GM21825 (cell line): ENCODE data around the gene TFB2M.
"Not testable (repeated sequence)": the region's sequence is repeated elsewhere in the genome, so short reads cannot be mapped to it uniquely, and the experiment has no call there.

ENCODE experiments used
- ATAC-seq: cut with Tn5 transposase; IDR thresholded peaks from one replicate; pipeline ENCODE4 v1.9.1; 2021; ENCODE audit warnings: mild to moderate bottlenecking, moderate library complexity; ENCODE audit not compliant: unreplicated experiment

TFB2M gene

DNA sequence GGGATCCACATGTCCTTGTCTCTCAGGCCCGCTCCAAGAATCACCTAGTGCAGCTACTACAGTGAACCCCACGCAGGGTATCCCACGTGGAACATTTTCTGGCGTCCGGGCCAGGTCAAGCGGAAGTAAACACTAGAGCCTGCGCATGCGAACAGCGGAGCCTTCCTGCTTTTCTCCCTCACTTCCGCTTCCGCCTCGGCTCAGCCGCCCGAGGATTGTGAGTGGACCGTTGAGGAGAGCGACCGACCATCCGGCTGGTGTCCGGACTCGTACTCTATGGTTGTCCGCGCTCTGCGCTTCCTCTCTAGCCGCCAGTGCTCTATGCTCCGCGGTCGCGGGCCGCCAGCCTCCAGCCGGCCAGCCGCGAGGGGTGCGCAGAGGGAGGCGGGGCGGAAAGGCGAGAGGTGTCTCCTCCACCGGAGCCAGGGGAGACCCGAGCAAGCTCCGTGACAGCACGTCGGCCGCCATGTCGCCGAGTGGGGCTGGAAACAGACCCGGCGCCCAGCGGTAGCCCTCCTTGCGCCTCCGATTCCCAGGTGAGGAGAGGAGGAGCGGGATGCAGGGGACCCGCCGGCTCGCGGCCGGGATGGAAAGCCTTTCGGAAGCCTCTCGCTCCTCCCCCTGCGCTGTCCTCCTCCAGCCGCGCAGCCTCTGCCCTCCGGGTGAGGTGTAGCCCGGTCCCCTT is at the start of gene TFB2M, which contains the start of gene CNST:
TFB2M (minus strand) TSS at position 134 of the 685 bp plus-strand sequence; CDS start at position 11, 123 bp downstream.
CNST (plus strand) TSS at position 329 of the 685 bp plus-strand sequence. CDS start 25,107 bp downstream, outside the sequence.
- peak; percentile 94 for ATAC-seq

- ATAC-seq, result no peak
Observed at GRCh38 chr1:246613096-246613758, 47.2 kb upstream of the TFB2M start.

GRCh38 chr1:246609632-246610031 is 43.6 kb upstream of the TFB2M start:
- ATAC-seq, result no peak

- ATAC-seq, result no peak
Observed at GRCh38 chr1:246608616-246609376, 42.7 kb upstream of the TFB2M start.

DNA sequence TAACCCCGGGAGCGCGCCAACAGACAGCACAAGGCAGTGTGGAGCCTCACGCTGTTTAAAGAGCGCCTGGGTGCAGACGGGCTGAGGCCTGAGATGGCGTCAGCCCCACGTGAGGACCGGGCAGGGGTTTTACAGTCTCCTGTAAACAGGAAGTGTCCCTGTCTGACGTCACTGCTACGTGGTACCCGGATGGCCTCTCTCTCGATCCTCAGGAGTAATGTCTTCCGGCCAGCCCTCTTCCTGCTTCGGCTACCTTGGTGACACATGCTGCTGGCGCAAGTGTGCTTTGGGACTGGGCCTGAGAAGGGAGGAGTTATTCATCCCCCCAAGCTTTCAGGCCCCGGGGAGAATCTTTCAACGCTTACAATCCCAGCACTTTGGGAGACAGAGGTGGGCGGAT is 41.4 kb upstream of the TFB2M start:
- no peak for ATAC-seq

- not testable (repeated sequence) for ATAC-seq
Observed at GRCh38 chr1:246605231-246605630, 39.2 kb upstream of the TFB2M start.

DNA sequence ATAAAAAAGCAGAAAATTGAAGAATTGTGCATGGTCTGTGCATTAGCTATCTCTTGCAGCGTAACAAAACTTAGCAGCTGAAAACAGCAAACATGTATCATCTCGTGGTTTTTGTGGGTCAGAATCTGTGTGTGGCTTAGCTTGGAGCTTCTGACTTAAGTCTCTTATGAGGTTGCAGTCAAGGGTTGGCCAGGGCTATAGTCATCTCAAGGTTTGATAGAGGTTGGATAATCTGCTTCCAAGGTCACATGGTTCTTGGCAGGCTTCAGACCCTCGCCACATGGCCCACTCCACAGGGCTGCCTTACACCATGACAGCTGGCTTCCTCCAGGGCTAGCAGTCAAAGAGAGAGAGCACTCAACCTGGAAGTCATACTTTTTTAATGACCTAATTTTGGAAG is 36.1 kb upstream of the TFB2M start:
- no peak for ATAC-seq

- no peak for ATAC-seq
Observed at GRCh38 chr1:246600579-246600978, 34.5 kb upstream of the TFB2M start.

- no peak for ATAC-seq
Observed at GRCh38 chr1:246599315-246599714, 33.3 kb upstream of the TFB2M start.

GRCh38 chr1:246597971-246598370 is 31.9 kb upstream of the TFB2M start:
- ATAC-seq, result no peak

DNA sequence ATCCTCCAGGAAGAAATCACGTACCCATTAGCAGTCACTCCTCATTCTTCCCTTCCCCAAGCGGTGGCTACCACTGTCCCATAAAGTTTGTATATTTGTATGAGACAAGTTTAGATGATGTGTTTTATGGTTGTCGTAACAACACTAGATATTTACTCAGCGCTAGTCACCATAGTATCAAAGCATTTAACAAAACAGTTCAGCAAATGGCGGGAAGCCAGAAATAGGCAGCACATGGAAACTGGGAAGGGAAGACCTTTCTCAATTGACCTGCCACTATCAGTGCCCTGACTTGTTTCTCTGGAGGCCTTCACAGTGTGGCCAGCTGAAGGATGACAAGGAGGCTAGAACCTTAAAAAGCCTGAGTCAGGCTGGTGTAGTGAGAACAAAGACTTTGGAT is 31.3 kb upstream of the TFB2M start:
- ATAC-seq, result no peak

- no peak for ATAC-seq
Observed at GRCh38 chr1:246595146-246595545, 29.1 kb upstream of the TFB2M start.

GRCh38 chr1:246592695-246593094 is 26.6 kb upstream of the TFB2M start:
- ATAC-seq, result no peak

DNA sequence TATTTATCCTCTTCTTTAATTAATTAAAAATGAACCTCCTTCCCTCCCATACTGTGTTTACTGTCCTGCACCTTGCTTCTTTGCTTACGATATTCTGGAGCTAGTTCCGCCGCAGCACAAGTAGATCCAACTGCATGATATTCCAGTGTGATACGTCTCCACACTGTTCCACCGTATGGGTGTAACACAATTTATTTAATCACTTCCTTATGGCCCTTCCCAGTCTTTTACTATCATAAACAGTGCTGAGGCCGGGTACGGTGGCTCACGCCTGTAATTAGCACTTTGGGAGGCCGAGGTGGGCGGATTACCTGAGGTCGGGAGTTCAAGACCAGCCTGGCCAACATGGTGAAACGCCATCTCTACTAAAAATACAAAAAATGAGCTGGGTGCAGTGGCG is 25.9 kb upstream of the TFB2M start:
- ATAC-seq, result no peak

DNA sequence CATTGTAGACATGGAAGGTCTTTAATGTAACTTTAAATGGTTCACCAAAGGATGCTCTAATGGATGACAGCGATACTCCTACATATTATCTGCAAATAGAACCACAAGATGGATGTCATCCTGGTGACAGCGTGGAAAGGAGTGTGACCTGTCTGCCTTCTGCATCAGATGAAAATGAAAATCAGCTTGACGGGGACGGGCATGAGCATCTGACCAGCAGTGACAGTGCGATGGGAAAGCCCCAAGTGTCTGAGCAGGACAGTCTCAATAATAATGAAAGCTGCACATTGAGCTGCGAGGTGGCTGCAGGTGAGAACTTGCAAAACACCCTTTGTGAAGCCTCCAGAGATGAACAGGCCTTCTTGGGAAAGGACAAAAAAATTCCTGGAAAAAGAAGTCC is 25.4 kb upstream of the TFB2M start:
- ATAC-seq, result peak; percentile 96

GRCh38 chr1:246591047-246591446 is 25.0 kb upstream of the TFB2M start:
- peak; percentile 44 for ATAC-seq

DNA sequence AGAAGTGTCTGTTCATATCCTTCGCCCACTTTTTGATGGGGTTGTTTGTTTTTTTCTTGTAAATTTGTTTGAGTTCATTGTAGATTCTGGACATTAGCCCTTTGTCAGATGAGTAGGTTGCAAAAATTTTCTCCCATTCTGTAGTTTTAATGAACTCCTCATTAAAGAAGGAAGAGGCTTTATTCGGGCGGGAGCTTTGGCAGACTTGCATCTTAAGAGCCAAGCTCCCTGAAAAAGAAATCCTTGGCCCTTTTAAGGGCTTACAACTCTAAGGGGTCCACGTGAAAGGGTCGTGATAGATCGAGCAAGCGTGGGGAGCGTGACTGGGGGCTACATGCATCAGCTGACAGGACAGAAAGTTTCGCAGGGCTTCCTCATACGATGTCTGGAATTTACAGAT is 23.9 kb upstream of the TFB2M start:
- ATAC-seq, result not testable (repeated sequence)

DNA sequence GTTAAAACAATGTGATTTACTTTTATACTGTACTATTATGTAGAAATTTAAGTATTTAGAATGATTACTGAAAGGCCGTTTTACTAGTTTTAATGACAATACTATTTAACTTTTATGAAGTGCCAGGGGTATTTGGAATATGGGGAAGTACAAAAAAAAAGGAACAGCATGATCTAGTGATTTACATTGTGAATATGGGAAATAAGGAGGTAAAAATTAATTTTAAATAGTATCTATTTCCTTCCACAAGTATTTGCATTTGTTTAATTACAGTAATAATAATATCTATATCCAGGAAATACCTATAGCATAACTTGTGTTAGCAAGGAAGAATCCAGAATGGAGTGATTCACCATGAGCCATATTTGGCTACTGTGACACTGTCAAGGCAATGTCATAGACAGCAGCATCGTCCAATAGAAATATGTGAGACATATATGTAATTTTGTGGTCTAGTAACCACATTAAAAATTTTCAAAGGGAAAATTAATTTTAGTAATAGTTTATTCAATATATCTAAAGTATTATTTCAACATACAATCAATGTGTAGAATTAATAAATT is 22.2 kb upstream of the TFB2M start:
- ATAC-seq, result no peak

GRCh38 chr1:246587606-246588005 is 21.5 kb upstream of the TFB2M start:
- ATAC-seq, result no peak

- ATAC-seq, result no peak
Observed at GRCh38 chr1:246587032-246587431, 21.0 kb upstream of the TFB2M start.

- no peak for ATAC-seq
Observed at GRCh38 chr1:246583448-246584185, 17.6 kb upstream of the TFB2M start.
